GM18870 (cell line): ENCODE measurements around the gene RFX7.
"Not testable (repeated sequence)": the region's sequence is repeated elsewhere in the genome, so short reads cannot be mapped to it uniquely, and the experiment has no call there.

Experiments
- ATAC-seq: cut with Tn5 transposase; IDR thresholded peaks from one replicate; pipeline ENCODE4 v1.9.1; 2021; ENCODE audit warnings: moderate library complexity; ENCODE audit not compliant: unreplicated experiment

The RFX7 gene

DNA sequence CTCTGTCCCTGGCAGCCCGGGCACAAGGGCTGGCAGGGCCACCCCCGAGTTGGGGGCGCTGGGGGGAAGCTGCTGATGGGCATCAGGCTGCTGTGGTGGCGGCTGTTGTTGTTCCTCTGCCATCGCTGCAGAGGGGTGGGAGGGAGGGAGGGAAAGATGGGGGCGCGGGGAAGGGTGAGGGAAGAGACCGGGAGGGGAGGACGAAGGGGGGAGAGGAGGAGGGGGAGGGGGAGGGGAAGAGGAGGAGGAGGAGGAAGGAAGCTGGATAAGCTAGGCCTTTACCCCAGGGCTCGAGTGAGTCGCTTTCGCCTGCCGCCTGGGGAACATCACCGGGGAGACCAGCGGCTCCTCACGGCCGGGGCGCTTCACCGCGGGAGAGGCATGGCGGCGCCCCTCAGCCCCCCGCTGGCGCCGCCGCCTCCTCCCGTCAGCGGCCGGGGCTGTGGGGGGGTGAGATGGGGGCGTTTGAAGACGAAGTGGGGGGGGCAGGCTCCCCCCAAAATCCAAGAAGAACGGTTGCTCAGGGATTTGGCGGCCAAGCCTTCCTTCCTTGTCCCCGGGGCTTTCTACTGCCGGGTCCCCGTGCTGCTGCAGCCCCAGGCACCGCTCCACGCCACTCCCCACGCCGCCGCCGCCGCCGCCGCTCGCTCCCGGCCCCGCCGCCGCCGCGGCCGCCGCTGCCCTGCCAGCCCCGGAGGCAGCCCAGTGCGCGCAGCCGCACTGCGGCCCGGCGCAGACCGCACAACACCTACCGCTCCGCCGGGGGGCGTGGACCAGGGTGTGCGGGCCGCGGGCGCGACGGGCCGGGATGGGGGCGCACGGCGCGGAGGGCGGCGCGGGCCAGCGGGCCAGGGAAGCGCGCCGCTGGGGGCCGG lies at the start of gene RFX7:
TSS of gene RFX7 (minus strand) at position 717 of the 875 bp plus-strand sequence. CDS start at position 123, 594 bp downstream.
- no peak for ATAC-seq

DNA sequence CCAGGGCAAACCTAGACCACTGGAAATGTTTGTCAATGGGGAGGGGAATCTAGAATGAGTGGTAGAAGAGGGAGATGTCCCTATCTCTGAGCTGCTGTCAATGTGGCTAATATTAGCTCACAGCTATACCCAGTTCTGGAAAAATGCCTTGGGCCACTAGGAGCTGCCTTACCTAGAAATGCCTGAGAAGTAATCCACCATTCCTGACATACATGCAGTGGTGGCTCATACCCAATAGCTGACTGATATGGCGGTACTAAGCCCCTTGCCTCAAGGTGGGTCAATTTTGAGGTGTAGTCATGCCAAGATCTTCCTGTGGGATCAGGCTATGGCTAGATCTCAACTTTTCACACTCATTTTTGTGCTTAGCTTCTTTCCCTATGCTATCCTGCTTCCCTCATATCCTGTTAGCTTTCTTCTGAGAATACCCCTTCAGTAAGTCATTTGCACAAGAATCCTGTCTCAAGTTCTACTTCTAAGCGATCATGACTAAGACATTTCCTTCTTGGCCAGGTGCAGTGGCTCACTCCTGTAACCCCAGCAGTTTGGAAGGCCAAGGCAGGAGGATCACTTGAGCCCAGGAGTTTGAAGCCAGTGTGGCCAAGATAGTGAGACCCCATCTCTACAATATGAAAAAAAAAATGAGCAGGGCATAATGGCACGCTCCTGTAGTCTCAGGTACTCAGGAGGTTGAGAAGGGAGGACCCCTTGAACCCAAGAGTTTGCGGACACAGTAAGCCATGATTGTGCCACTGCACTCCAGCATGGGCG lies 49.1 kb upstream of the RFX7 start:
- ATAC-seq: no peak

DNA sequence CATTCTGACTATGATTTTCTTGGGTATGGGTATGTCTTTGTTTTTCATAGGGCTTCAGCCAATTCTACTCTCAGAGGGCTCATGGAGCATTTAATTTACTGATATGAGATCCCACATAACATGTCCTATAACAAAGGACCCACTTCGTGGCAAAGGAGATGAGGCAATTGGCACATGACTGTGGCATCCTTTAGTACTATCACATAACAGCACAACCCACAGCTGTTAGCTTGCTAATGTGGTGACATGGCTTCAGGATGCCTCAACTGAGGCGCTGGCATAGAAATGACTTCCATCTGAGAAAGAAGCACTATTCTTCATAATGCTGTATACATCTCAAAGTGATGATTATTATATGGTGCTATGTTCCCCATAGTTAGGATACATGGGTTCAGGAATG lies 48.1 kb upstream of the RFX7 start:
- ATAC-seq: no peak

DNA sequence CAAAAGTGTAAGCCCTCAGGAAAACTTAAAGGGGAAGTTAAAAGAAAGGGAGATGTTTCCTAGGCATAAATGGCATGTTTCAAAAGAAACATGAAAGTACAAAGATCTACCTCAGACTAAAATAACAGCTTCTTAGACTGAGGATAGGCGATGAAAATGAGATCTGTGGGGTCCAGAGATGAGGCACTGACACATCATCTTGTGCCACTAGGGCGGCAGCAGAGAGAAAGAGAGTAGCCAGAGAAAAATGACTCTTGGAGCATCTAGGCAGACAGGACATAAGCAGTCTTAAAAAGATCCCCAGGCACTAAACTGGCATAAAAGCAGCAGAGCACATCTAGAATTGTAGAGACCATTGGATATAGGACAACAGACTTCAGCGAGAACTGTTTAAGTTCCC lies 42.5 kb upstream of the RFX7 start:
- ATAC-seq: no peak

DNA sequence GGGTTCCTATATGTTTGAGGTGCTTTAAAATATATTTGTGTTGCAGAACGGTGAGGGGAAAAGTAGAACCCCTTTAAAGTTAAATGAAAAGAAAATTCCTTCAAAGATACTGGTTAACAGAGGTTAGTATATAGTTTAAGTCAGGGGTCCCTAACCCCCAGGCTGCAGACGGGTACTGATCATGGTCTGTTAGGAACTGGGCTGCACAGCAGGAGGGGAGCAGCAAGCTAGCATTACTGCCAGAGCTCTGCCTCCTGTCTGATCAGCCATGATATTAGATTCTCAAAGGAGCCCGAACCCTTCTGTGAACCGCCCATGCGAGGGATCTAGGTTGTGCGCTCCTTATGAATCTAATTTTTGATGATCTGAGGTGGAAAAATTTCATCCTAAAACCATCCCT lies 37.5 kb upstream of the RFX7 start:
- ATAC-seq: no peak

DNA sequence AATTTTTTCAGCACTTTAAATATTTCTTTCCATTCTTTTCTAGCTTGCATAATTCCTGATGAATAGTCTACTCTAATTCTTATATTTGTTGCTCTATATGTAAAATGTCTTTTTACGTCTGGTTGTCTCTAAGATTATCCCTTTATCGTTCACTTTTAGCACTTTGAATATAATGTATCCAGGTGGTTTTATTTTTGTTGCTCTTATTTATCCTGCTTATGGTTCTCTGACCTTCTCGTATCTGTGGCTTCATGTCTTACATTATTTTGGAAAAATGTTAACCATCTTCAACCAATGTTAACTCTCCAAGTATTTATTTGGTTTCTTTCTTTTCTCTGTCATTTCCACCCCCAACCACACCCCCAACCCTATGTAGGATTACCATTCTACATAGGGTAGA lies 30.0 kb upstream of the RFX7 start:
- no peak for ATAC-seq

DNA sequence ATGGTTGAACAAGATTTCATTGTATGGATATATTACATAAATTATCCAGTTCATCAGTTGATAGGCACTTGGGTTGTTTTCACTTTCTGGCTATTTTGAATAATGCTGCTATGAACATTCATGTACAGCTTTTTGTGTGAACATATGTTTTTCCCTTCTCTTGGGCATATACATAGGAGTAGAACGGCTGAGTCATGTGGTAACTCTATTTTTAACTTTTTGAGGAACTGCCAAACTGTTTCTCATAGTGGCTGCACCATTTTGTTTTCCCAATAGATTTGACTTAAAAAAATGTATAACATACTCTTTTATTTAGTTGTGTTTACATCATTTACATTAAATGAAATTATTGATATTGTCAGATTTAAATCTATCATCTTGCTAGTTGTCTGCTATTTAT lies 28.8 kb upstream of the RFX7 start:
- ATAC-seq: no peak

DNA sequence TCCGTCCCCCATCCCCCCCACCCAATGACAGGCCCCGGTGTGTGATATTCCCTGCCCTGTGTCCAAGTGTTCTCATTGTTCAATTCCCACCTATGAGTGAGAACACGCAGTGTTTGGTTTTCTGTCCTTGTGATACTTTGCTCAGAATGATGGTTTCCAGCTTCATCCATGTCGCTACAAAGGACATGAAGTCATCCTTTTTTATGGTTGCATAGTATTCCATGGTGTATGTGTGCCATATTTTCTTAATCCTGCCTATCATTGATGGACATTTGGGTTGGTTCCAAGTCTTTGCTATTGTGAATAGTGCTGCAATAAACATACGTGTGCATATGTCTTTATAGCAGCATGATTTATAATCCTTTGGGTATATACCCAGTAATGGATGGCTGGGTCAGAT lies 22.8 kb upstream of the RFX7 start:
- not testable (repeated sequence) for ATAC-seq

DNA sequence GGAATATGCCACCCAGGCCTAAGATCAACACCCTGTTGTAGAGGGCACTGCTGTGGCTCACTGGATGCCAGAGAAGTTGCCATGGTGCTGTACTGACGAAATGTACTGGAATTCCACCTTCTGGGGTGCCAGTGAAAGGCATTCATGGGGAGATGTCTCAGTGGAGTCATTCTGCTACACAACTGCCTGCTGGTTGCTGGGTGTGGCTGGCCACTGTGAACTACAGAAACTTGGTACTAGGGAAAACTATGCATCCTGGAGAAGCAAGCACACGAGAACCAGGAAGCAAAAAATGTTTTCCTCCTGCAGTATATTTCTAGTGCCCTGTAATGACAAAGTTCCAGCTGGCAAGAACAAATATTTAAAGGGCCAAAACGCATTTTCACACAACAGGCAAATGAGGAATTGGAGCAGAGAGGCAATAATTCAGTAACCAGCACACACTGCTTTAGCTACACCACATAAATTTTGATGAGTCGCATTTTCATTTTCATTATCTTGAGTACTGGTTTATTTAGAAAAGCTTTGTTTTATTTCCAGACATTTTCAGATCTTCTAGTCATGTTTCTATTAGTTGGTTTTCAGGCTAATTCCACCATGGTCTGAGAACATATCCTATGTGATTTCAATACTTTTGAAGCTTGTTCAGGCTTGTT lies 18.3 kb upstream of the RFX7 start:
- ATAC-seq: no peak

DNA sequence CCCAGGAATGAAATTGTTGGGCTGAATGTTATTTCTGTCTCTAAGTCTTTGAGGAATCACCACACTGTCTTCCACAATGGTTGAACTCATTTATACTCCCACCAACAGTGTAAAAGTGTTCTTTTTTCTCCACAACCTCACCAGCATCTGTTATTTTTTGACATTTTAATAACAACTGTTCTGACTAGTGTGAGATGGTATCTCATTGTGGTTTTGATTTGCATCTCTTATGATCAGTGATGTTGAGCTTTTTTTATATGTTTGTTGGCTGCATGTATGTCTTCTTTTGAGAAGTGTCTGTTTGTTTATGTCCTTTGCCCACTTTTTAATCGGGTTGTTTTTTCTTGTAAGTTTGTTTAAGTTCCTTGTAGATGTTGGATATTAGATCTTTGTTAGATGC lies 13.6 kb upstream of the RFX7 start:
- not testable (repeated sequence) for ATAC-seq

DNA sequence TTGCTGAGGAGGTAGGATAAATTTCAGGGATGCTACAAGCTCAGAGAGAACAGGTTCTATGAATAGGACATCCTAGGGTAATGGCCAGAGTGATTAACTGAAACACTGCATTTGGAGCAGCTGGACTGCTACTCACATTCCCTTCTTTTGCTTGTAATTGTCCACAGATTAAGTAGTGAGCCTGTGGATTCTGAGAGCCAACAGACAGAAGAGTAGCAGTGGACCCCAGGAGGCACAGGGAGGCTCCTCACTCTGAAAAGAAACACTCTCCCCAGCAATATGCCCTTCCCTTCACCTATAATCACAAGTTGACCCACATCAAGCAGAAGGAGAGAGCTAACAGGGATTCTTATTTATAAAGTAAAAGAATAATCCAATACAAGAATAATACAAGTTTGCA lies 10.6 kb upstream of the RFX7 start:
- ATAC-seq: no peak

DNA sequence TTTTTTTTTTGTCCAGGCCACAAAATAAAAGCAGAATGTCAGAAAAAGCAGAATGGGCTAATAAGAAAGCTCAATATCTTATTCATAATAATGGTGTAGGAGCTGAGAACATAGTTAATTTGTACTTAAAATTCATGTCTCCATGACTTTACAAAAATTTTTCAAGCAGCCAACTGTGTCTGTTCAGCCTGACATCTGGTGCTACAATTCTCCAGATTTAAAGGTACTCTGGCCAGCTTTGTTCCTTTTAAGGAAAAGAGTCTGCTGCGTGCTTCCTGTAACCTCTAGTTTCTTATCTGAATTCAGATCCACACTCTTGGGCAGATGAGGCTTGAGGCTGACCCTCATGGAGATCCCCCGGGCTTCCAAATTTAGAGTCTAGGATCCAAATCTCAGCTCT lies 8.7 kb upstream of the RFX7 start:
- ATAC-seq: no peak

DNA sequence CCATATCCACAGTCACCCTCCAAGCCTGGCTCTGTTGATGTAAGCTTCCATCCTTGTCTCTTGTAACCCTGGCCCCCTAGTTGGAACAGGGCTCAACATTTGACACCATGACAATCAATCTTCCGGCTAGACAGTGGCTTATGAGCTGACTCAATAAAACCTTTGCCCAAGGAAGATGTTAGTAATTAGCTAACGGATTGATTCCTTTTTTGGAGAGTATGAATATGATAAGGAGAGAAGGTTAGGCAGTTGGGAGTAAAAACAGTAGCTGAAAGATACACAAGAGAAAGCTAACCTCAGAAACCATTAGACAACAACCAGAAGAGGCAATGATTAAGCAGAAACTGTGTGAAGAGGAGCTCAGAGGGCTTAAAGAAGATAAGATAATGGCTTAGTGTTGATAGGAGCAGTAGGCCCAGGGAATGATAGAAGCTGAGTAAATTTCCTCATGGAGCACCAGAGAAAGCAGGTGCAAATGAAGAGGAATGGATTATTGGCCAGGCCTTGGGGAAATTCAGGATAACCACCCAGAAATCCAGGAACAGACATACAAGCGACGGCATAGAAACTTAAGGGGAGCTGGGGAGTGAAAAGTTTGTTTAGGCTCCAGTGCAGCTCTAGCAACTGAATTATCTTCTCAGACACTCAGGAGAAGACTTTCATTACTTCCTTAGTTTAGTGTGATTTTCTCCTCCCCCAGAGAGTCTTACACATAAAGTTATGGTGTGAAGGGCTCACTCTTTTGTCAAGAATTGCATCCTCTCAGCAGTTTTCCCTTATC lies 7.8 kb upstream of the RFX7 start:
- no peak for ATAC-seq

DNA sequence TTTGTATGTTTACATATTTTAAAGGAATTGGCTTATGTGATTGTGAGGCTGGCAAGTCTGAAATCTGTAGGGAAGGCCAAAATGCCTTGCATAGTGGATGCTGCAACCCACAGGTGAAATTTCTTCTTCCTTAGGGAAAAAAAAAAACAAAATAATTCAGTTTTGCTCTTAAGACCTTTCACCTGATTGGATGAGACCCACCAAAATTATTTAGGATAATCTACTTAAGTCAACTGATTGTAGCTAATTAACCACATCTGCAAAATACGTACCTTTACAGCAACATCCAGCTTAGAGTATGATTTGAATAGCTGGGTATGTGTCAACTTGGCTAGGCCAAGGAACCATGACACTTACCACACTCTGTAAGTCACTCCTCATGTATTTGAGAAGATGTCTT lies 6.9 kb upstream of the RFX7 start:
- ATAC-seq: no peak

DNA sequence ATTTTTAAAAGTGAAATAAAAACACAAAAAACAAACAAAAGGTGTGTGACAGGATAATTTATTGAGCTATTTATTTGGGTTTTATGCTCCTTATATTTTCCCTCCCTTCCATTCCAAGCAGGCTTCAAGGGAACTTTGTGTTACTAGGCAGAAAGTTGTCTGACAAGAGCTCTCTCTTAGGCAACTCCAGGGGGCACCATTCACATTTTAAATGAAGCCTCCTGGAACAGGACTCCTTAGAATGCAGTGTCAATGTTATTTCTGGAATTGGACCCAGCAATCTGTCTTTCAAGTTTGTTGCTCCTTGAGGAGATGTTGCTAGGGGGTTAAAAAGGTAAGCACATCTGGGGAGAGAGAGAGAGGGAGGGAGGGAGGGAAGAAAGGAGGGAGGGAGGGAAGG lies 5.4 kb upstream of the RFX7 start:
- no peak for ATAC-seq

DNA sequence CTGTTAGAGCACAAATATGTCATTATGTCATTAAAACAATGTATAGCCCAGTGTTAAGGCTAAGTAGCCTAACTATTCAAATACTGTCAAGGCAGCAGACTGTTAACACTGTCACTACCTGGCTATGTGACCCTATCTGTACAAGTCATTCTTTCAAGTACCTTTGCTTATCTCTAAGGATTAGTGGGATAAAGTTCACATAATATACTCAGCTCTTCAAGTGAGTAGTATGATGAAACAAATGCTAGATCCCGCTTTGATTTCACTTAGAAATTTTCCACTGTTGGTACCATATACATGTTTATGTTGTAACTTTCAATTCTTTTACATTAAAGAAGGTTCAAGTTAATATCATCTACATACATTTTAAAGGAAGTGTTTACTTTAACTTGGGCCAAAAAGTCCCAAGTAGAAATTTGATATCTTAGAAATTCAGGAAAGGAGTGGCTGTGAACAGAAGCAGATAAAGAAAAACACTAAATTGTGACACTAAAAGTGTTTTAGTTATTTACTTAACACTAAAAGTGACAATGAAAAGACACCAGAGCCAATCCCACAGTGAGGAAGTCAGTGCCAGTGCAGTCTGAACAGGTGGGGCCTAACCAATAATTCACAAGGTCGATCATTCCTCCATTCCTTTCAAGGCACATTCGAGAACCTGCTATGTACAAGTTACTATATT lies 4.8 kb upstream of the RFX7 start:
- no peak for ATAC-seq

DNA sequence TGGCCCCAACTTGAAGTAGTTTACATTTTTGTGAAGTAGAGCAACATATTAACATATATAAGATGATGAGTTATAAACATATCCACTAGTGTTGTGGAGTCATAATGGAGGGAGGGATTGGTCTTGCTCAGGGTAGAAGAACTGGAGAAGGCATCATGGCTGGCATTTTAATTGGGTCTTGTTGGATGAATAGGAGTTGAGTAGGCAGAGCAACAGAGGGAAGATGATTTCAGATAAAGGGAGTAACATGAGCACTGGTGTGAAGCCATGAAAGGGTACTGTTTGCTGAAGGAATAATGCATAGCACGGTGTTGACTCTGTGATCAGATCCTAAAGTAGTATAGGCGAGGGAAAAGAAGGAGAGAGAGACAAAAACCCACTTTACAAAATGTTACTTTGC lies 3.6 kb upstream of the RFX7 start:
- no peak for ATAC-seq

DNA sequence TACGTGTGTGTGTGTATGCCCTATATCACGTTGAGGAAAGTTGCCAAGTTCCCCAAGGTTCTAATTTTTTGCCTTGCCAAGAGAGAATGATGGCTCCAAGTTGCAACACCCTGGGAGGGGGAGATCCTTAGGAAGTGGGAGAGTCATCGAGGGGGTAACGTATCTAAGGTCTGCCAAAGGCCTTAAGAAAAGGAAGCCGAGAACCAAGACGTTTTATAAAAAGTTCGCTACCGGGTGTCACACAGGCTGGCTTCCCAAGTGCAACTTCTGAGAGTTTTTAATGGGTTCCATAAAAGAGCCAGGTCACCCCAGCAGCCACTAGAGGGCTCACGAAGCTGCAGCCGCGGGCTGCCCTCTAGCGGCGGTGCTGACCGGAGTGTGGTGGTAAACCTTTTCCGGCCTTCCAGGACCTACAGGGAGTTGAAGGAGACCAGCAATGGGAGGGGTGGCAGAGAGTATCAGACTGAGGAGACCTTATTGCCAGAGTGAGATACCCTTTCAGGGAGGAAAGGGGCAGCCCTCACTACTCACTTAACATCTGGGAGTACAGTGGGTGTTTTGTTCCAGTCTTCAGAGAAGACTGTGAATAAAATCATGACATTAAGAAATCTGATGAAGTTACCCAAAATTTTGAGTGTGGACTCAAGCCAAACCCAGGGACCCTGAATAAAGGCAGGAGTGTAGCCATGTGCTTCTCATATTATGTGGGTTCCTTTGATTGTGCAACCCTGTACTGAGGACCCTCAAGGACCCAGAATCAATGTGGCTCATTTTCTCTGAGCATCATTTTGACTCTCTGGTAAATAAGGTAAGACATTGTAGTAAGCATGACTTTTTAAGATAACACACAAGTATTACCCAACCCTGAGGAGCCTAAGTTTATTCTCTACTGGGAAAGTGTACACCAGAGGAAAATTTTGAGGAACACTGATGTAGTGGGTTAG lies 2.5 kb upstream of the RFX7 start:
- ATAC-seq: peak; percentile 61

DNA sequence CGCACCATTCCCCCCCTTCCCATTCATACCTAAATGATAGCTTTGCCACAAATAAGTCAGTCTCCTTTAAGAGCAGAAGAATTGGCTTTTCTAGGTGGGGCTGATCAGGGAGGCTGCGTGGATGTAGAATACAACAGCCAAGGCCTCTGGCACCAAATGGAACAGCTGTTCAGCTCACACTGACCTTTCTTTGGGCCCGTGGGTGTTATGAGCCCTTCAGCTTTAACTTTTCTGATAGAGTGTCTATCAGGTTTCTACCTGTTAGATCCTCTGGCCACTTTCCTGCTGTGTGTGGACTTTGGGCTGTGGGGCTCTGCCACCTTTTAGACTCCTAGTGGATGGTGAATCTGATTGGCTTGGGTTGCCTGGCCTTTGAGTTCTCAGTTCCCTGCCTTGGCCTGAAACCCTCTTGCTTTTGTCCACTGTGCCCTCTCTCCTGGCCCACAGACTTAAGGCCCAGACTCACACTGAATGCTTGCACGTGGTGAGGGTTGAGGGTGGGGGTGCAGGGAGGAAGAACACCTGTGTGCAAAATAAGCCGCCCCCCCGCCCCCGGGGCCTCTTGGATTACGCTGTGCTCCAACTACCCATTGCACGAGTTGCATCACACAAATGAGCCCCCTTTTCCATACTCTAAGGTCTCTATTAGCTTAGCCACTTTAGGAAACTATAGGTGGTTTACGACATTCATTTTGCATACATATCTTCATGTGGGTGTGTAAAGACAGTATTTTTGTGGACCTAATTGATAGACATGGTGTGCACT lies 1.3 kb upstream of the RFX7 start:
- no peak for ATAC-seq
